ENCODE data around the gene SUSD6. TPM values are rescaled to one million over a fixed set of nuclear protein-coding genes. Genes with fewer than 3 reads are reported as not detected.

Gene SUSD6
- total RNA-seq, 1 experiment from 2014 or later, result 3.7 TPM

DNA sequence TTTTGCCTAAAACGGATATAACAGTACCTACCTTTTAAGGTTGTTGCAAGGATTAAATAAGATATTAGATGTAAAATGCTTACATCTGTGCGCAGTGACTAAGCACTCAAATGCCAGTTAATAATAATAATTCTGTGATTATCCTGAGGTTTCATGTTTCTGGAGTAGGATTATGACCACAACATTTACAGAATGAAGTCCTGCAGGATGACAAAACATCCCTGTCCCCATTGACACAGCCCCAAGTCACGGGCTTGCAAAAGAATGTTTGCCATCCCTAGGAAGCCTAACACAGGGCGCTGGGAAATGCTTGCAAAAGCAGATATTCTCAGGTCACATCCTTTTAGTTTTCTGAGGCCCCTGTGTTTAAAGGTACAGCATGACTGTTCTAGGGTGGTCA, 20.1 kb downstream of the SUSD6 start:
- no CpG with 5 or more reads among the region's 4 CpGs for WGBS (ENCODE audit: extremely low coverage, insufficient read length, low lambda C conversion rate)
- no peaks in the 10 kb centered on the region for H3K9me3 Mint-ChIP-seq
- Histone ChIP-seq H3K4me1 (ENCODE audit: insufficient read depth, low read length) (peaks cover 6% of the 10 kb centered on the region; the same call in 1 of the 2 replicates), H2BK12ac (ENCODE audit: insufficient read length, low read depth, low read length) (no peak overlapping the region), H4K91ac (ENCODE audit: insufficient read length, low read depth, low read length) (no peak overlapping the region), H2BK5ac (ENCODE audit: insufficient read length, low read length) (no peak overlapping the region), H3K23me2 (ENCODE audit: insufficient read length, low read depth, low read length, poor library complexity, severe bottlenecking) (no peaks in the 10 kb centered on the region), H3K79me1 (ENCODE audit: insufficient read depth, low read depth, low read length, poor library complexity, severe bottlenecking) (no peaks in the 10 kb centered on the region), H3K14ac (ENCODE audit: insufficient read depth, low read length) (no peak overlapping the region), H4K20me1 (ENCODE audit: control insufficient read depth, insufficient read depth, insufficient read length) (no peaks in the 10 kb centered on the region), H3K27me3 (ENCODE audit: insufficient read depth, low read length) (no peaks in the 10 kb centered on the region), H3K27ac (ENCODE audit: insufficient read length, low read depth, low read length) (no peak overlapping the region), H3K9me3 (ENCODE audit: control insufficient read depth, low read depth, low read length) (no peaks in the 10 kb centered on the region), H3K56ac (ENCODE audit: insufficient read length, low read depth, low read length) (no peak overlapping the region), H3K4me2 (ENCODE audit: insufficient read depth, insufficient read length, low read length) (no peak overlapping the region), H2AK5ac (ENCODE audit: insufficient read length, low read length) (no peak overlapping the region), H2BK120ac (ENCODE audit: low read depth, low read length, poor library complexity, severe bottlenecking) (no peak overlapping the region), H3K23ac (ENCODE audit: insufficient read length, low read depth, low read length) (no peak overlapping the region), H3K18ac (ENCODE audit: insufficient read length, low read depth, low read length) (no peak overlapping the region), H2AFZ (ENCODE audit: low read length) (no peak overlapping the region), H3K4ac (ENCODE audit: low read depth, low read length) (no peak overlapping the region), H2BK15ac (ENCODE audit: low read depth, low read length) (no peak overlapping the region), H3K9ac (ENCODE audit: extremely low read depth, insufficient read length, low read length) (no peak overlapping the region), H3T11ph (ENCODE audit: low read length) (no peak overlapping the region), H3K79me2 (ENCODE audit: insufficient read depth, low read length) (no peaks in the 10 kb centered on the region), H4K8ac (replicated peaks; ENCODE audit: insufficient read length, low read depth, low read length) (no peak overlapping the region), H4K5ac (ENCODE audit: insufficient read length, low read depth, low read length) (no peak overlapping the region), H2BK20ac (ENCODE audit: low read depth, low read length, poor library complexity, severe bottlenecking) (no peak overlapping the region)
- no peaks in the 10 kb centered on the region for H3K27me3 Mint-ChIP-seq (ENCODE audit: low read depth)
- no peaks in the 10 kb centered on the region for H3K36me3 Mint-ChIP-seq (ENCODE audit: insufficient read depth in 1 of 3, low read depth in 3 of 3)
- no peak for DNase-seq
- no peak overlapping the region for H3K27ac Mint-ChIP-seq
- TF ChIP-seq, protein P1, sequence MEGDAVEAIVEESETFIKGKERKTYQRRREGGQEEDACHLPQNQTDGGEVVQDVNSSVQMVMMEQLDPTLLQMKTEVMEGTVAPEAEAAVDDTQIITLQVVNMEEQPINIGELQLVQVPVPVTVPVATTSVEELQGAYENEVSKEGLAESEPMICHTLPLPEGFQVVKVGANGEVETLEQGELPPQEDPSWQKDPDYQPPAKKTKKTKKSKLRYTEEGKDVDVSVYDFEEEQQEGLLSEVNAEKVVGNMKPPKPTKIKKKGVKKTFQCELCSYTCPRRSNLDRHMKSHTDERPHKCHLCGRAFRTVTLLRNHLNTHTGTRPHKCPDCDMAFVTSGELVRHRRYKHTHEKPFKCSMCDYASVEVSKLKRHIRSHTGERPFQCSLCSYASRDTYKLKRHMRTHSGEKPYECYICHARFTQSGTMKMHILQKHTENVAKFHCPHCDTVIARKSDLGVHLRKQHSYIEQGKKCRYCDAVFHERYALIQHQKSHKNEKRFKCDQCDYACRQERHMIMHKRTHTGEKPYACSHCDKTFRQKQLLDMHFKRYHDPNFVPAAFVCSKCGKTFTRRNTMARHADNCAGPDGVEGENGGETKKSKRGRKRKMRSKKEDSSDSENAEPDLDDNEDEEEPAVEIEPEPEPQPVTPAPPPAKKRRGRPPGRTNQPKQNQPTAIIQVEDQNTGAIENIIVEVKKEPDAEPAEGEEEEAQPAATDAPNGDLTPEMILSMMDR (conservative IDR thresholded peaks at IDR 0.05), result no peak
- no peak overlapping the region for H3K4me3 Mint-ChIP-seq
- H3K4me1 Mint-ChIP-seq, result peaks cover 57 to 60% of the 10 kb centered on the region in 2 experiments
